HepG2 (cell line): ENCODE results near the gene NDUFAF3. TPM values are rescaled to one million over a fixed set of nuclear protein-coding genes. Genes with fewer than 3 reads are reported as not detected.
A peak's percentile ranks its signal among the peaks of the same experiment; 100 is the strongest.

Experiments used
- ATAC-seq: fragments of 200-7000 bp; cut with Tn5 transposase; 3 replicates; pipeline ENCODE4 v1.9.1; 2020; ENCODE audit warnings: mild to moderate bottlenecking, moderate library complexity
- BruUV-seq: library from RNA; stranded (reverse); fragments of 400-500 nt; replicated peaks from 2 replicates; lab custom pipeline; 2021; lab: Mats Ljungman, UMichigan
- CTCF ChIA-PET: fragments of 300-600 bp; formaldehyde crosslinking; extraction: SDS; loops from one replicate; lab custom pipeline; 2021; ENCODE audit warnings: low total read pairs, inconsistent platforms, low intra/inter-chr PET ratio; lab: Yijun Ruan, JAX
- POLR2A ChIA-PET: fragments of 350-600 bp; sonication (Branson Sonifier 250); formaldehyde crosslinking; loops from one replicate; lab custom pipeline; 2020; ENCODE audit warnings: antibody characterized with exemption, inconsistent platforms; lab: Yijun Ruan, JAX
- DNase-seq: peaks from one replicate; pipeline ENCODE4 v3.0.0-alpha.2; 2015; ENCODE audit warnings: low spot score
- FAIRE-seq: peaks from 3 replicates; lab custom pipeline; 2011; peaks lifted over from hg19 to GRCh38; lab: Jason Lieb, UNC
- H2AFZ ChIP-seq: one replicate; pipeline ENCODE4 v1.6.1; 2011; ENCODE audit warnings: low read length, inconsistent platforms
- H3K27ac ChIP-seq: fragments of 300-600 bp; 3 replicates; pipeline ENCODE4 v1.8.0; 2011; ENCODE audit warnings: mixed run types, mild to moderate bottlenecking, mixed read lengths, low read length, inconsistent platforms; ENCODE audit not compliant: insufficient read depth; ENCODE audit errors: extremely low read length
- H3K27me3 ChIP-seq, 2 experiments: fragments of 200-600 bp in 1 of 2; 2 replicates in 1 of 2; 3 replicates in 1 of 2; pipeline versions ENCODE4 v1.6.0 to v1.8.0; 2011; ENCODE audit warnings: low read length in 2 of 2, mild to moderate bottlenecking in 2 of 2, moderate library complexity in 2 of 2, inconsistent platforms in 1 of 2; ENCODE audit not compliant: insufficient read depth in 2 of 2, control insufficient read depth in 1 of 2
- H3K36me3 ChIP-seq, 2 experiments: fragments of 200-600 bp in 1 of 2; replicated peaks in 1 of 2; 2 replicates in 1 of 2; 3 replicates in 1 of 2; pipeline versions ENCODE4 v1.5.1 to v1.8.0; 2011; ENCODE audit warnings: low read length in 2 of 2, inconsistent platforms in 1 of 2; ENCODE audit not compliant: insufficient read depth in 2 of 2, control insufficient read depth in 1 of 2
- H3K4me1 ChIP-seq: 2 replicates; pipeline ENCODE4 v1.5.1; 2012; ENCODE audit warnings: low read length, inconsistent platforms; ENCODE audit not compliant: insufficient read depth
- H3K4me2 ChIP-seq: 2 replicates; pipeline ENCODE4 v1.6.0; 2011; ENCODE audit warnings: low read depth, low read length, inconsistent platforms
- H3K4me3 ChIP-seq, 3 experiments: fragments of 200-600 bp in 1 of 3; sonication (generic), shearing (Covaris generic) in 1 of 3; replicated peaks in 1 of 3; 2 replicates each; pipeline ENCODE4 v1.5.1; 2011 to 2016; ENCODE audit warnings: low read length in 3 of 3, inconsistent platforms in 2 of 3, low read depth in 2 of 3, mild to moderate bottlenecking in 2 of 3, control low read depth in 1 of 3, mixed read lengths in 1 of 3; ENCODE audit not compliant: insufficient read depth in 1 of 3
- H3K79me2 ChIP-seq: one replicate; pipeline ENCODE4 v1.6.1; 2011; ENCODE audit warnings: low read length, inconsistent platforms; ENCODE audit not compliant: insufficient read depth
- H3K9ac ChIP-seq: 2 replicates; pipeline ENCODE4 v1.6.0; 2011; ENCODE audit warnings: mild to moderate bottlenecking, low read depth, low read length, inconsistent platforms; ENCODE audit not compliant: insufficient read depth
- H3K9me3 ChIP-seq: 2 replicates; pipeline ENCODE4 v1.5.1; 2012; ENCODE audit warnings: mild to moderate bottlenecking, low read length
- H4K20me1 ChIP-seq: 2 replicates; pipeline ENCODE4 v1.6.0; 2011; ENCODE audit warnings: inconsistent platforms, mild to moderate bottlenecking, low read length, moderate library complexity; ENCODE audit not compliant: insufficient read depth
- NCOA1 ChIP-seq: sonication (generic); formaldehyde crosslinking; IDR thresholded peaks from 2 replicates; pipeline ENCODE4 v1.9.0; 2021; ENCODE audit warnings: missing genetic modification reagents
- SNAPC2 ChIP-seq: sonication (generic); formaldehyde crosslinking; IDR thresholded peaks from 2 replicates; pipeline ENCODE4 v1.8.1; 2022; ENCODE audit warnings: mild to moderate bottlenecking, missing genetic modification reagents
- TARDBP ChIP-seq: sonication (generic); formaldehyde crosslinking; IDR thresholded peaks from 2 replicates; pipeline ENCODE4 v1.8.0; 2022; ENCODE audit warnings: mild to moderate bottlenecking, missing genetic modification reagents
- TIGD3 ChIP-seq: sonication (generic); formaldehyde crosslinking; IDR thresholded peaks from 2 replicates; pipeline ENCODE4 v1.5.1; 2020; ENCODE audit warnings: mild to moderate bottlenecking, missing genetic modification reagents, borderline replicate concordance
- ZNF136 ChIP-seq: sonication (generic); formaldehyde crosslinking; IDR thresholded peaks from 2 replicates; pipeline ENCODE4 v1.8.1; 2022; ENCODE audit warnings: low read depth, mild to moderate bottlenecking, moderate library complexity, missing genetic modification reagents
- WGBS: methylation state at CpG from one replicate; pipeline ENCODE4 v1.1.6; 2017; ENCODE audit warnings: low lambda C conversion rate; 5-methylcytosine and 5-hydroxymethylcytosine counted together
- in situ Hi-C: cut with HindIII; loops from 2 replicates; pipeline ENCODE4 v1.10.0; 2017; ENCODE audit warnings: low pct_unique_long_range_greater_than_20kb; ENCODE audit not compliant: extremely low pct_ligation_motif_present
- intact Hi-C: fragments of 100-400 bp; cut with micrococcal nuclease; formaldehyde crosslinking; loops from one replicate; pipeline ENCODE4 v1.10.0; 2022; ENCODE audit not compliant: unreplicated experiment
- polyA plus RNA-seq, 8 experiments: library from polyadenylated mRNA; depleted of rRNA in 3 of 8; stranded (reverse) in 7 of 8; unstranded in 1 of 8; fragments of >200 nt; fragmentation: Illumina TruSeq in 4 of 8; extraction: Trizol in 4 of 8; gene quantifications; 2 replicates each; pipeline versions ENCODE4 v1.2.1 to v1.2.3, GENCODE V29; 2011 to 2016; ENCODE audit warnings: low read depth in 4 of 8, missing spikeins in 1 of 8, mixed read lengths in 1 of 8; ENCODE audit not compliant: insufficient read depth in 1 of 8
- total RNA-seq, 5 experiments: library from RNA; depleted of rRNA; stranded (reverse); fragments of >200 nt; fragmentation: Illumina TruSeq; extraction: Trizol; gene quantifications; 2 replicates each; pipeline ENCODE4 v1.2.3, GENCODE V29; 2016; ENCODE audit warnings: low read depth in 1 of 5

Gene NDUFAF3
- total and polyA plus RNA-seq, 2 of the 13 experiments (the other 11 are each of a cell fraction or from before 2014, with no cell fraction given), result 39.0 to 50.0 TPM

GRCh38 chr3:49028298-49028672 is 6.4 kb downstream of the NDUFAF3 start:
- peaks cover 28 to 62% of the 10 kb centered on the region in 2 experiments for H3K36me3 ChIP-seq
- H3K9me3 ChIP-seq, result no peaks in the 10 kb centered on the region
- in situ Hi-C loops (no loop called here), intact Hi-C loops (no loop called here)
- peaks cover 49% of the 10 kb centered on the region for H3K4me1 ChIP-seq
- no TSS peak for BruUV-seq
- no peak for DNase-seq
- peaks cover 15% of the 10 kb centered on the region for H3K79me2 ChIP-seq
- FAIRE-seq, result no peak
- peak overlapping the region; percentile 83 for H3K9ac ChIP-seq
- H2AFZ ChIP-seq, result no peak overlapping the region
- H3K27ac ChIP-seq, result peak overlapping the region; percentile 63
- peak overlapping the region; percentile 56 to 78 (median 73); a peak in 5 of 6 replicates for H3K4me3 ChIP-seq
- 0 out of 2 replicates have a peak, but pooled peaks have one; percentile 5 for TF ChIP-seq ZNF136
- TF ChIP-seq SNAPC2, result 0 out of 2 replicates have a peak, but pooled peaks have one; percentile 43
- TF ChIP-seq NCOA1 (CRISPR knock-in tag), result 0 out of 2 replicates have a peak, but pooled peaks have one; percentile 10
- TF ChIP-seq TIGD3, result no peak
- TF ChIP-seq TARDBP (CRISPR knock-in tag), result peak; percentile 22; the same call in 1 of the 2 replicates
- WGBS, result 100% methylated on average over 2 of the region's 4 CpGs
- no peaks in the 10 kb centered on the region for H3K27me3 ChIP-seq
- CTCF ChIA-PET, result no interaction called here
- no peak for ATAC-seq
- no peaks in the 10 kb centered on the region for H4K20me1 ChIP-seq
- peak overlapping the region; percentile 90 for H3K4me2 ChIP-seq
- POLR2A ChIA-PET, result interaction anchor here (1.5 to 2.3 kb wide), 6 partner anchors 13 to 109 kb away, joined by 5 to 40 read pairs (median 8); partner anchors contain the start of genes ARIH2, QRICH1 and WDR6
